GM19023 (cell line): ENCODE results near the gene NUCB1.

ENCODE experiments used
- ATAC-seq: cut with Tn5 transposase; IDR thresholded peaks from one replicate; pipeline ENCODE4 v1.9.1; 2021; ENCODE audit warnings: mild to moderate bottlenecking, moderate library complexity; ENCODE audit not compliant: unreplicated experiment

NUCB1 gene

GRCh38 chr19:48928164-48929025 lies 28.3 kb downstream of the NUCB1 start:
- no peak for ATAC-seq

GRCh38 chr19:48933382-48933932 lies 33.3 kb downstream of the NUCB1 start, which contains the start of gene DHDH:
TSS of gene DHDH (plus strand) at chr19:48933699. CDS start at chr19:48933722, 23 bp downstream.
- ATAC-seq = peak; percentile 66

GRCh38 chr19:48934837-48935236 lies 34.7 kb downstream of the NUCB1 start:
- no peak for ATAC-seq

- no peak for ATAC-seq
These were observed 35.8 kb downstream of the NUCB1 start for GRCh38 chr19:48935864-48936263.

- ATAC-seq = no peak
These were observed 38.1 kb downstream of the NUCB1 start for GRCh38 chr19:48938256-48938655.

- ATAC-seq = no peak
These were observed 40.8 kb downstream of the NUCB1 start for GRCh38 chr19:48940902-48941301.

- no peak for ATAC-seq
These were observed 43.0 kb downstream of the NUCB1 start for GRCh38 chr19:48943081-48943480.

GRCh38 chr19:48945415-48945814 lies 45.3 kb downstream of the NUCB1 start:
- no peak for ATAC-seq

- no peak for ATAC-seq
These were observed 45.7 kb downstream of the NUCB1 start for GRCh38 chr19:48945817-48946216.

GRCh38 chr19:48946463-48947257 lies 46.5 kb downstream of the NUCB1 start:
- no peak for ATAC-seq

- ATAC-seq = no peak
These were observed 47.1 kb downstream of the NUCB1 start for GRCh38 chr19:48947258-48947542.

- ATAC-seq = no peak
These were observed 50.0 kb downstream of the NUCB1 start for GRCh38 chr19:48950159-48950558.

GRCh38 chr19:48950830-48951519 lies 50.9 kb downstream of the NUCB1 start:
- no peak for ATAC-seq

- no peak for ATAC-seq
These were observed 53.0 kb downstream of the NUCB1 start for GRCh38 chr19:48953141-48953540.

GRCh38 chr19:48953990-48954594 lies 54.0 kb downstream of the NUCB1 start:
- ATAC-seq = no peak

GRCh38 chr19:48954595-48955307 lies 54.6 kb downstream of the NUCB1 start, which contains the start of gene BAX:
TSS of gene BAX (plus strand) at chr19:48954875. CDS start at chr19:48954929, 54 bp downstream.
- ATAC-seq = peak; percentile 89

GRCh38 chr19:48955308-48955958 lies 55.3 kb downstream of the NUCB1 start:
- ATAC-seq = no peak

- no peak for ATAC-seq
These were observed 57.9 kb downstream of the NUCB1 start for GRCh38 chr19:48958006-48958405.
